ENCODE measurements around the gene AGFG1.

GRCh38 chr2:227511955-227512354, 40.0 kb downstream of the AGFG1 start:
- TF ChIP-seq CTCF (IDR thresholded peaks at IDR 0.05 in 4 of 5, conservative IDR thresholded peaks at IDR 0.05 in 1 of 5) = no peak
- TF ChIP-seq POLR2A (IDR thresholded peaks at IDR 0.05) = no peak

Data from gastrocnemius medialis (tissue), 4 donors.